GF-D8 (cell line): ENCODE measurements around the gene FXYD7.

Experiments used
- DNase-seq: peaks from one replicate; lab custom pipeline; 2025; lab: John Stamatoyannopoulos, UW

Gene FXYD7

DNA sequence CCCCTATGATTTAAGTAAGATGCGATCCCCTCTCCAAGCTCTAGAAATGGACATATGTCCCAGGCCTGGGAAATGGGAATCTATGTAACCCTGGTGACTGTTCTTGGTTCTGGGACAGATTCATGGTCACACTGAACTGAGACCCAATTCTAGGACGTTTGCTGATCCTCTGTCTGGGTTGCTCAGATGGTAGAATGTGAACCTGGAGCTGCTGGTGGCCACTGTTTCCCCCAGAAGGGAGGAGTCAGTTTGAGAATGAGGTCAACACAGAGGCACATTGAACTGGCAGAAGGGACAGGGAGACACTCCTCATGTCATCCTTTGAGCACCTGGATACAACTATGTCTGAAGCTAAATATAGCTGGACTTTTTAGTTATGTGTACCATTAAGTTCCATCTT is 56.4 kb downstream of the FXYD7 start:
- DNase-seq, result no peak

DNA sequence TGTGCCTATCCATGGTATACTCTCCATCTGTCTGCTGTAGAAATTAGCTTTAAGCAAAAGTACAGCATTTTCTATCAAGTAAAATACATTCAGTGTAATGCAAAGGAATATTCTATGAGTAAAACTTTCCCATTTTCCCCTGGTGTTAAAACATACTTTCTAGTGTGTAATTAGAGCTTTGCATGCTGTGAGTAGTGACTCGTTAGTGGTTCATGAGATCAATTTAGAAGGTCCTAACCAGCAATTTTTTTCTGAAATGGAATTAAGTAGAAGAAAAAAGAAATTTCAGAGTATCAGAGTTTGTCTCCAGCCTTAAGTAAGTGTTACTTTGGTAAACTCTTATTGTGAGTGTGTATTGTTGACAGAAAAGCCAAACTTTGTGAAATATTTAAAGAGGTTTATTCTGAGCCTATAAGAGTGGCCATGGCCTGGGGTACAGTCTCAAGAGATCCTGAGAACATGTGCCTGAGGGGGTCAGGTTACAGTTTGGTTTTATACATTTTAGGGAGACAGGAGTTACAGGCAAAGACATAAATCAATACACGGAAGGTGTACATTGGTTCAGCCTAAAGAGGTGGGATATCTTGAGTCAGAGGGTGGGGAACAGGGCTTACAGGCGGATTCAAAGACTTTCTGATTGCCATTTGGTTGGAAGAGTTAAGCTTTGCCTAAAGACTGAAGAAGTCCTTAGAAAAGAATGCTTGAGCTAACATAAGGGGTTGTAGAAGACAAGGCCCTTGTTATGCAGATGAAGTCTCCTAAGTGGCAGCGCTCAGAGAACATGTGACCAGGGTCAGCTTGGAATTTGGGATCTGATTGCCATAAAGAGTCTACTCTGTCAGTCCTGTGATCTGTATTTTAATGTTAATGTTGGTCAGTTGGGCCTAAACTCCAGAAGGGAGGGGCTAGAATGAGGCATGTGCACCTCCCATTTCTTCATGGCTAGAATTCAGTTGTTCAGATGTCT is 60.0 kb downstream of the FXYD7 start:
- no peak for DNase-seq
